HepG2 (cell line): ENCODE measurements around the gene HCFC1. TPM values are rescaled to one million over a fixed set of nuclear protein-coding genes. Genes with fewer than 3 reads are reported as not detected.
A peak's percentile ranks its signal among the peaks of the same experiment; 100 is the strongest.

Experiments used
- ATAC-seq: fragments of 200-7000 bp; cut with Tn5 transposase; 3 replicates; pipeline ENCODE4 v1.9.1; 2020; ENCODE audit warnings: mild to moderate bottlenecking, moderate library complexity
- BruUV-seq: library from RNA; stranded (reverse); fragments of 400-500 nt; replicated peaks from 2 replicates; lab custom pipeline; 2021; lab: Mats Ljungman, UMichigan
- CTCF ChIA-PET: fragments of 300-600 bp; formaldehyde crosslinking; extraction: SDS; loops from one replicate; lab custom pipeline; 2021; ENCODE audit warnings: low total read pairs, inconsistent platforms, low intra/inter-chr PET ratio; lab: Yijun Ruan, JAX
- POLR2A ChIA-PET: fragments of 350-600 bp; sonication (Branson Sonifier 250); formaldehyde crosslinking; loops from one replicate; lab custom pipeline; 2020; ENCODE audit warnings: antibody characterized with exemption, inconsistent platforms; lab: Yijun Ruan, JAX
- DNase-seq: peaks from one replicate; pipeline ENCODE4 v3.0.0-alpha.2; 2015; ENCODE audit warnings: low spot score
- FAIRE-seq: peaks from 3 replicates; lab custom pipeline; 2011; peaks lifted over from hg19 to GRCh38; lab: Jason Lieb, UNC
- H2AFZ ChIP-seq: one replicate; pipeline ENCODE4 v1.6.1; 2011; ENCODE audit warnings: low read length, inconsistent platforms
- H3K27ac ChIP-seq: fragments of 300-600 bp; 3 replicates; pipeline ENCODE4 v1.8.0; 2011; ENCODE audit warnings: mixed run types, mild to moderate bottlenecking, mixed read lengths, low read length, inconsistent platforms; ENCODE audit not compliant: insufficient read depth; ENCODE audit errors: extremely low read length
- H3K27me3 ChIP-seq, 2 experiments: fragments of 200-600 bp in 1 of 2; 2 replicates in 1 of 2; 3 replicates in 1 of 2; pipeline versions ENCODE4 v1.6.0 to v1.8.0; 2011; ENCODE audit warnings: low read length in 2 of 2, mild to moderate bottlenecking in 2 of 2, moderate library complexity in 2 of 2, inconsistent platforms in 1 of 2; ENCODE audit not compliant: insufficient read depth in 2 of 2, control insufficient read depth in 1 of 2
- H3K36me3 ChIP-seq, 2 experiments: fragments of 200-600 bp in 1 of 2; replicated peaks in 1 of 2; 2 replicates in 1 of 2; 3 replicates in 1 of 2; pipeline versions ENCODE4 v1.5.1 to v1.8.0; 2011; ENCODE audit warnings: low read length in 2 of 2, inconsistent platforms in 1 of 2; ENCODE audit not compliant: insufficient read depth in 2 of 2, control insufficient read depth in 1 of 2
- H3K4me1 ChIP-seq: 2 replicates; pipeline ENCODE4 v1.5.1; 2012; ENCODE audit warnings: low read length, inconsistent platforms; ENCODE audit not compliant: insufficient read depth
- H3K4me2 ChIP-seq: 2 replicates; pipeline ENCODE4 v1.6.0; 2011; ENCODE audit warnings: low read depth, low read length, inconsistent platforms
- H3K4me3 ChIP-seq, 3 experiments: fragments of 200-600 bp in 1 of 3; sonication (generic), shearing (Covaris generic) in 1 of 3; replicated peaks in 1 of 3; 2 replicates each; pipeline ENCODE4 v1.5.1; 2011 to 2016; ENCODE audit warnings: low read length in 3 of 3, inconsistent platforms in 2 of 3, low read depth in 2 of 3, mild to moderate bottlenecking in 2 of 3, control low read depth in 1 of 3, mixed read lengths in 1 of 3; ENCODE audit not compliant: insufficient read depth in 1 of 3
- H3K79me2 ChIP-seq: one replicate; pipeline ENCODE4 v1.6.1; 2011; ENCODE audit warnings: low read length, inconsistent platforms; ENCODE audit not compliant: insufficient read depth
- H3K9ac ChIP-seq: 2 replicates; pipeline ENCODE4 v1.6.0; 2011; ENCODE audit warnings: mild to moderate bottlenecking, low read depth, low read length, inconsistent platforms; ENCODE audit not compliant: insufficient read depth
- H3K9me3 ChIP-seq: 2 replicates; pipeline ENCODE4 v1.5.1; 2012; ENCODE audit warnings: mild to moderate bottlenecking, low read length
- H4K20me1 ChIP-seq: 2 replicates; pipeline ENCODE4 v1.6.0; 2011; ENCODE audit warnings: inconsistent platforms, mild to moderate bottlenecking, low read length, moderate library complexity; ENCODE audit not compliant: insufficient read depth
- AGO2 ChIP-seq: fragments of 200-400 bp; formaldehyde crosslinking; optimal IDR thresholded peaks from 2 replicates; pipeline ENCODE3; 2017; ENCODE audit warnings: mild to moderate bottlenecking, low read depth, low read length, moderate library complexity
- CBX2 ChIP-seq, 2 experiments: fragments of 200-600 bp in 1 of 2; sonication (generic); formaldehyde crosslinking in 1 of 2; IDR thresholded peaks; 2 replicates each; pipeline versions ENCODE4 v1.7.0 to v1.8.1; 2018 to 2022; ENCODE audit warnings: low read depth in 2 of 2, low read length in 1 of 2, mild to moderate bottlenecking in 1 of 2, missing genetic modification reagents in 1 of 2
- HNRNPH1 ChIP-seq: fragments of 200-400 bp; formaldehyde crosslinking; optimal IDR thresholded peaks from 2 replicates; pipeline ENCODE3; 2017; ENCODE audit warnings: mild to moderate bottlenecking, low read depth, low read length
- MED1 ChIP-seq: sonication (generic); formaldehyde crosslinking; IDR thresholded peaks from 2 replicates; pipeline ENCODE4 v1.4.0; 2020; ENCODE audit warnings: missing genetic modification reagents
- SMARCE1 ChIP-seq: fragments of 450-650 bp; IDR thresholded peaks from 2 replicates; pipeline ENCODE4 v1.6.1; 2017; ENCODE audit warnings: borderline replicate concordance
- ZNF225 ChIP-seq: sonication (generic); formaldehyde crosslinking; IDR thresholded peaks from 2 replicates; pipeline ENCODE4 v1.4.0; 2020; ENCODE audit warnings: mild to moderate bottlenecking, missing genetic modification reagents
- WGBS: methylation state at CpG from one replicate; pipeline ENCODE4 v1.1.6; 2017; ENCODE audit warnings: low lambda C conversion rate; 5-methylcytosine and 5-hydroxymethylcytosine counted together
- in situ Hi-C: cut with HindIII; loops from 2 replicates; pipeline ENCODE4 v1.10.0; 2017; ENCODE audit warnings: low pct_unique_long_range_greater_than_20kb; ENCODE audit not compliant: extremely low pct_ligation_motif_present
- intact Hi-C: fragments of 100-400 bp; cut with micrococcal nuclease; formaldehyde crosslinking; loops from one replicate; pipeline ENCODE4 v1.10.0; 2022; ENCODE audit not compliant: unreplicated experiment
- polyA plus RNA-seq, 8 experiments: library from polyadenylated mRNA; depleted of rRNA in 3 of 8; stranded (reverse) in 7 of 8; unstranded in 1 of 8; fragments of >200 nt; fragmentation: Illumina TruSeq in 4 of 8; extraction: Trizol in 4 of 8; gene quantifications; 2 replicates each; pipeline versions ENCODE4 v1.2.1 to v1.2.3, GENCODE V29; 2011 to 2016; ENCODE audit warnings: low read depth in 4 of 8, missing spikeins in 1 of 8, mixed read lengths in 1 of 8; ENCODE audit not compliant: insufficient read depth in 1 of 8
- total RNA-seq, 5 experiments: library from RNA; depleted of rRNA; stranded (reverse); fragments of >200 nt; fragmentation: Illumina TruSeq; extraction: Trizol; gene quantifications; 2 replicates each; pipeline ENCODE4 v1.2.3, GENCODE V29; 2016; ENCODE audit warnings: low read depth in 1 of 5
- TF ChIP-seq, protein P1 (sequence below): sonication (generic); formaldehyde crosslinking; IDR thresholded peaks from 2 replicates; pipeline ENCODE4 v1.4.0; 2020; ENCODE audit warnings: missing genetic modification reagents, borderline replicate concordance

HCFC1 gene
- total and polyA plus RNA-seq, 2 of the 13 experiments (the other 11 are each of a cell fraction or from before 2014, with no cell fraction given): 5.8 to 17.8 TPM

DNA sequence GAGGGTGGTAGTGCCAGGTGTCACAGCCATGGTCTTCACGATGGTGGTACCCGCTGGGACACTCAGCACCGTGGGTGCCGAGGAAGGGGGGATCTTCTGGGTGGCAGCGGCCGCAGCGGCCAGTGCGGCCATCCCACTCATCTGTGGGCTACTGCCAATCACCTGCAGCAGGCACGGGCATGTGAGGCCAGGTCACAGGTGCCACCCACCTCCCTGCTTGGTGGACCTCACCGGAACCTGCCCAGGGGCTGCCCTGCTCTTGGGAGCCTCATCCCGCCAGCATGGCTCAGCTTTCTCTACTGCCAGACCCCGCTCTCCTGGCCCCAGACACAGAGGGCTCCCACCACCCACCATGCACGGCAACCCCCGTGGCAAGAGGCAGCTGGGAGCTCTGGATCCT, 13.0 kb downstream of the HCFC1 start:
- Histone ChIP-seq H3K27ac (no peak overlapping the region), H3K4me3 (no peak overlapping the region)
- peak; percentile 25 for TF ChIP-seq AGO2
- TF ChIP-seq ZNF225 (CRISPR knock-in tag): no peak
- TF ChIP-seq, all 625 proteins: peak for 1
- CTCF ChIA-PET: no interaction called here
- H3K27me3 ChIP-seq: no peaks in the 10 kb centered on the region
- no peak overlapping the region for H2AFZ ChIP-seq
- intact Hi-C loops (no loop called here), in situ Hi-C loops (no loop called here)
- H3K36me3 ChIP-seq: peaks cover 23 to 79% of the 10 kb centered on the region in 2 experiments; a peak in 4 of 5 replicates
- ATAC-seq (no peak), FAIRE-seq (no peak), DNase-seq (no peak)
- no peaks in the 10 kb centered on the region for H3K4me1 ChIP-seq
- POLR2A ChIA-PET: interaction anchor here (1.3 kb wide), 1 partner anchor 9 kb away, joined by 3 read pairs; no protein-coding TSS in a partner anchor
- 0 out of 2 replicates have a peak, but pooled peaks cover 5% of the 10 kb centered on the region for H4K20me1 ChIP-seq
- H3K9ac ChIP-seq: no peak overlapping the region
- no CpG with 5 or more reads among the region's 14 CpGs for WGBS
- peaks cover 5% of the 10 kb centered on the region for H3K79me2 ChIP-seq
- BruUV-seq: no TSS peak
- no peaks in the 10 kb centered on the region for H3K9me3 ChIP-seq
- no peak overlapping the region for H3K4me2 ChIP-seq

DNA sequence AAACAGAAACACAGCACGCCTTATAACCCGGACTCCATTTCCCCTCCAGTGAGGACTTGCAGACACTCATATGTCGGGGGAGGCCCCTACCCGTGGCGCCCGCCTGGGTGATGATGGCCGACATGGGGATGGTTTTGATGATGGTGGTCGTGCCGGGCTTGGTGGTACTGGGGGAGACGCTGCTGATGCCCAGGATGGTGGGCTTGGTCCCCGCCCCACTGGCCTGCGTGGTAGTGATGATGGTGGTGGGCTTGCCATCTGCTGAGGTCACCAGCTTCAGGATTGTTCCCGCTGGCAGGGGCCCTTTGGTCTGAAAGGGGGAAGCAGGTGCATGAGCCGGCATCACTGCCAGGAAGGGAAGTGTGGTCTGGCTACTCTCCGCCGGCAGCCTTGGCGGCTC, 14.4 kb downstream of the HCFC1 start:
- H3K9me3 ChIP-seq: no peaks in the 10 kb centered on the region
- ATAC-seq (no peak), FAIRE-seq (no peak), DNase-seq (no peak)
- intact Hi-C loops: no loop called here
- H3K79me2 ChIP-seq: peaks cover 5% of the 10 kb centered on the region
- no peak overlapping the region for H3K27ac ChIP-seq
- H4K20me1 ChIP-seq: 0 out of 2 replicates have a peak, but pooled peaks cover 2% of the 10 kb centered on the region
- no peak overlapping the region for H3K9ac ChIP-seq
- in situ Hi-C loops: no loop called here
- H3K4me2 ChIP-seq: no peak overlapping the region
- H2AFZ ChIP-seq: no peak overlapping the region
- H3K4me1 ChIP-seq: no peaks in the 10 kb centered on the region
- 100% methylated on average over 3 of the region's 17 CpGs for WGBS
- TF ChIP-seq MED1 (no peak), CBX2 (IDR thresholded peaks at IDR 0.05; ENCODE audit: low read depth, low read length) (no peak), CBX2 (CRISPR knock-in tag; IDR thresholded peaks at IDR 0.05; ENCODE audit: low read depth) (no peak), HNRNPH1 (no peak), SMARCE1 (no peak)
- TF ChIP-seq, protein P1, sequence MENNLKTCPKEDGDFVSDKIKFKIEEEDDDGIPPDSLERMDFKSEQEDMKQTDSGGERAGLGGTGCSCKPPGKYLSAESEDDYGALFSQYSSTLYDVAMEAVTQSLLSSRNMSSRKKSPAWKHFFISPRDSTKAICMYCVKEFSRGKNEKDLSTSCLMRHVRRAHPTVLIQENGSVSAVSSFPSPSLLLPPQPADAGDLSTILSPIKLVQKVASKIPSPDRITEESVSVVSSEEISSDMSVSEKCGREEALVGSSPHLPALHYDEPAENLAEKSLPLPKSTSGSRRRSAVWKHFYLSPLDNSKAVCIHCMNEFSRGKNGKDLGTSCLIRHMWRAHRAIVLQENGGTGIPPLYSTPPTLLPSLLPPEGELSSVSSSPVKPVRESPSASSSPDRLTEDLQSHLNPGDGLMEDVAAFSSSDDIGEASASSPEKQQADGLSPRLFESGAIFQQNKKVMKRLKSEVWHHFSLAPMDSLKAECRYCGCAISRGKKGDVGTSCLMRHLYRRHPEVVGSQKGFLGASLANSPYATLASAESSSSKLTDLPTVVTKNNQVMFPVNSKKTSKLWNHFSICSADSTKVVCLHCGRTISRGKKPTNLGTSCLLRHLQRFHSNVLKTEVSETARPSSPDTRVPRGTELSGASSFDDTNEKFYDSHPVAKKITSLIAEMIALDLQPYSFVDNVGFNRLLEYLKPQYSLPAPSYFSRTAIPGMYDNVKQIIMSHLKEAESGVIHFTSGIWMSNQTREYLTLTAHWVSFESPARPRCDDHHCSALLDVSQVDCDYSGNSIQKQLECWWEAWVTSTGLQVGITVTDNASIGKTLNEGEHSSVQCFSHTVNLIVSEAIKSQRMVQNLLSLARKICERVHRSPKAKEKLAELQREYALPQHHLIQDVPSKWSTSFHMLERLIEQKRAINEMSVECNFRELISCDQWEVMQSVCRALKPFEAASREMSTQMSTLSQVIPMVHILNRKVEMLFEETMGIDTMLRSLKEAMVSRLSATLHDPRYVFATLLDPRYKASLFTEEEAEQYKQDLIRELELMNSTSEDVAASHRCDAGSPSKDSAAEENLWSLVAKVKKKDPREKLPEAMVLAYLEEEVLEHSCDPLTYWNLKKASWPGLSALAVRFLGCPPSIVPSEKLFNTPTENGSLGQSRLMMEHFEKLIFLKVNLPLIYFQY (CRISPR knock-in tag): no peak
- TF ChIP-seq, all 625 proteins: peak for 0
- Histone ChIP-seq H3K36me3 (peaks cover 25 to 79% of the 10 kb centered on the region in 2 experiments; a peak in 4 of 5 replicates), H3K27me3 (no peaks in the 10 kb centered on the region), H3K4me3 (no peak overlapping the region)
- no TSS peak for BruUV-seq
- CTCF ChIA-PET: no interaction called here
- POLR2A ChIA-PET: no interaction called here
